ENCODE results near the gene TASOR. TPM values are rescaled to one million over a fixed set of nuclear protein-coding genes. Genes with fewer than 3 reads are reported as not detected.
"Not testable (repeated sequence)": the region's sequence is repeated elsewhere in the genome, so short reads cannot be mapped to it uniquely, and the experiment has no call there.

TASOR gene
- total RNA-seq, 1 experiment from 2014 or later, result 39.6 TPM

DNA sequence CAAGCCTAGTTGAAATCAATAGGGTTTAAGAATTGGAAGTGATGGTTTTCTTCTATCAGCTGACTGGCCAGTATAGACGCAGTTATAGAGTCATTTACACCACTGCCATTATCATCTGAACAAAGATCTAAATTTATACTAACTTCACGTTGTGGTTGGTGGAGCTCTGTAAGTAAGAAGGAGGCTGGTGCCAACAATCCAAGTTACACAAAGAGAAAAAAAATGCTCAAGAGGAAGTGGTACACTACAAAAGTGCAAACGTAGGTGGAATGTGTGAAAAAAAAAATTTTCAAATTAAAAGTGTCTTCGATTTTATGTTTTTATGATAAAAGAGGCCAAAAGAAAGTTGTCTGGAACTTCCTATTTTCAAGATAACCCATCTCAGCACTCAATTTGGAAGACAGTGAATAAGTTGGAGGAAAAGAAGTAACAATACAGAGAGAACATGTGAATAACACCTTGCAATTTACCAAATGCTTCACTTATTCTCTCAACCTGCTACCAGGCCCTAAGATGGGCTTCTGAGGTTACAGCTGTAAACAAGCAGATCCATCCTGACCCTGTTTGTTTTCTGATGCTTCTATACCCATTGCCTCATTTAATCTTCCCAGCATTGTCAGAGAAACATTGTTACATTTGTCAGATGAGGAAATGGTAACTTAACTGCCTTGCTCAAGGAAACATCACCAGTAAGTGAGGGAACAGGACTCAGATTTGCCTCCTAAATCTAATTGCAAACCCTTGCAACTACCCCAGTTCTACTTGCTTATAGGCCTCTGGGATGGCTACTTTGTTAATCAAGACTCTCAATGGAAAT lies 12.0 kb upstream of the TASOR start:
- no peak overlapping the region for H3K4me3 ChIP-seq (ENCODE audit: insufficient read depth, low read depth, low read length)
- DNase-seq, result no peak
- H3K27me3 ChIP-seq (ENCODE audit: control insufficient read depth, insufficient read depth, low read length), result no peaks in the 10 kb centered on the region
- no peaks in the 10 kb centered on the region for H3K36me3 ChIP-seq (replicated peaks; ENCODE audit: control insufficient read depth, insufficient read depth, low read length)

DNA sequence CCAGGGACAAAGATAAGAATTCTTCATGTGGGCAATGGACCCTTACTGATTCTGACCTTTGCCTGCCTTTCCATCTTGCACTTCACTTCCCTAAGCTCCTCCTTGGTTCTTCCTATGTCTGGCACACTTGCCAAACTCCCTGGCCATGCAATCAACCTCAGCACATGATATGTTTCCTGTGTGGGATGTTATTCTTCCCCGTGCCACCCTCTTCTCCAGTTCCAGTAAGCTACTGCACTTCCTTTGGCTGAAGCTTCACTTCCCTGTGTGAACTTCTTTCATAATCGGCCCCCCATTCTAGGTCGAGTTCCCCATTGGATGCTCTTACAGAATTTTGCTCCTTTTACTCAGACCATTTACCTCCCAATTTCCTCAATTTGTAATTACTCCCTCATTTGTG lies 10.7 kb upstream of the TASOR start:
- no peak overlapping the region for H3K4me3 ChIP-seq (ENCODE audit: insufficient read depth, low read depth, low read length)
- no peak for DNase-seq
- H3K36me3 ChIP-seq (replicated peaks; ENCODE audit: control insufficient read depth, insufficient read depth, low read length), result no peaks in the 10 kb centered on the region
- no peaks in the 10 kb centered on the region for H3K27me3 ChIP-seq (ENCODE audit: control insufficient read depth, insufficient read depth, low read length)

DNA sequence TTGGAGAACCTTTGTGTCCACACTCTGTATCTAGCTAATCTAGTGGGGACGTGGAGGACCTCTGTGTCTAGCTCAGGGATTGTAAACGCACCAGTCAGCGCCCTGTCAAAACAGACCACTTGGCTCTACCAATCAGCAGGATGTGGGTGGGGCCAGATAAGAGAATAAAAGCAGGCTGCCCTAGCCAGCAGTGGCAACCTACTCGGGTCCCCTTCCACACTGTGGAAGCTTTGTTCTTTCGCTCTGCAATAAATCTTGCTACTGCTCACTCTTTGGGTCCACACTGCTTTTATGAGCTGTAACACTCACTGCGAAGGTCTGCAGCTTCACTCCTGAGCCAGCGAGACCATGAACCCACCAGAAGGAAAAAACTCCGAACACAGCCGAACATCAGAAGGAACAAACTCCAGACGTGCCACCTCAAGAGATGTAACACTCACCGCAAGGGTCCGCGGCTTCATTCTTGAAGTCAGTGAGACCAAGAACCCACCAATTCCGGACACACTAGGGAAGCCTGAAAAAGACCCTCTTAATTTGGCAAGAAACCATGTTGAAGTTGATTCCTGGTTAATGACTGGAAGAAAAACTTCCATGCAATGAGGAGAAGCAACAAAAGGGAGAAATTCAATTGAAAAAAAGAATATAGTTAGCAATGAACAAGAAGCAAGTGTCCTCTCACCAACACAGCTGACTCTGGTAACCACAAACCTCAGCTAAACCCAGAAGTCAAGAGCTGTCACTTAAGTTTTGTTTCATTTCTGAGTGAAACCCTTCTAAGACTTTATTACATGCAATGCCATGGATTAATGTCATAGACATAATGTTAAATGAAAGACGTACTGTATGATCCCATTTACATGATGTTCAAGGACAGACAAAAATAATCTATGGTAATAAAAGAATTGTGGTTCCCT lies 9.7 kb upstream of the TASOR start:
- DNase-seq; H3K36me3 ChIP-seq (replicated peaks; ENCODE audit: control insufficient read depth, insufficient read depth, low read length); H3K27me3 ChIP-seq (ENCODE audit: control insufficient read depth, insufficient read depth, low read length); H3K4me3 ChIP-seq (ENCODE audit: insufficient read depth, low read depth, low read length): not testable (repeated sequence)

DNA sequence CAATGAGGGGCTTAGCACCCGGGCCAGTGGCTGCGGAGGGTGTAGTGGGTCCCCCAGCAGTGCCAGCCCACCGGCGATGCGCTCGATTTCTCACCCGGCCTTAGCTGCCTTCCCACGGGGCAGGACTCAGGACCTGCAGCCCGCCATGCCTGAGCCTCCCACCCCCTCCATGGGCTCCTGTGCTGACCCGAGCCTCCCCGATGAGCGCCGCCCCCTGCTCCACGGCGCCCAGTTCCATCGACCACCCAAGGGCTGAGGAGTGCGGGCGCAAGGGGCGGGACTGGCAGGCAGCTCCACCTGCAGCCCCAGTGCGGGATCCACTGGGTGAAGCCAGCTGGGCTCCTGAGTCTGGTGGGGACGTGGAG lies 8.9 kb upstream of the TASOR start:
- not testable (repeated sequence) for DNase-seq; H3K4me3 ChIP-seq (ENCODE audit: insufficient read depth, low read depth, low read length); H3K36me3 ChIP-seq (replicated peaks; ENCODE audit: control insufficient read depth, insufficient read depth, low read length); H3K27me3 ChIP-seq (ENCODE audit: control insufficient read depth, insufficient read depth, low read length)

- DNase-seq, result no peak
- Histone ChIP-seq H3K4me3 (ENCODE audit: insufficient read depth, low read depth, low read length) (no peak overlapping the region), H3K36me3 (replicated peaks; ENCODE audit: control insufficient read depth, insufficient read depth, low read length) (no peaks in the 10 kb centered on the region), H3K27me3 (ENCODE audit: control insufficient read depth, insufficient read depth, low read length) (no peaks in the 10 kb centered on the region)
Measured at GRCh38 chr3:56691165-56692000, 8.3 kb upstream of the TASOR start.

GRCh38 chr3:56689303-56689702 lies 6.2 kb upstream of the TASOR start:
- DNase-seq, result no peak
- H3K36me3 ChIP-seq (replicated peaks; ENCODE audit: control insufficient read depth, insufficient read depth, low read length), result no peaks in the 10 kb centered on the region
- peaks cover 1% of the 10 kb centered on the region; the same call in 1 of the 2 replicates for H3K27me3 ChIP-seq (ENCODE audit: control insufficient read depth, insufficient read depth, low read length)
- H3K4me3 ChIP-seq (ENCODE audit: insufficient read depth, low read depth, low read length), result no peak overlapping the region

GRCh38 chr3:56688191-56688590 lies 5.1 kb upstream of the TASOR start:
- no peak overlapping the region for H3K4me3 ChIP-seq (ENCODE audit: insufficient read depth, low read depth, low read length)
- peaks cover 7% of the 10 kb centered on the region; the same call in 1 of the 2 replicates for H3K27me3 ChIP-seq (ENCODE audit: control insufficient read depth, insufficient read depth, low read length)
- H3K36me3 ChIP-seq (replicated peaks; ENCODE audit: control insufficient read depth, insufficient read depth, low read length), result no peaks in the 10 kb centered on the region
- no peak for DNase-seq

DNA sequence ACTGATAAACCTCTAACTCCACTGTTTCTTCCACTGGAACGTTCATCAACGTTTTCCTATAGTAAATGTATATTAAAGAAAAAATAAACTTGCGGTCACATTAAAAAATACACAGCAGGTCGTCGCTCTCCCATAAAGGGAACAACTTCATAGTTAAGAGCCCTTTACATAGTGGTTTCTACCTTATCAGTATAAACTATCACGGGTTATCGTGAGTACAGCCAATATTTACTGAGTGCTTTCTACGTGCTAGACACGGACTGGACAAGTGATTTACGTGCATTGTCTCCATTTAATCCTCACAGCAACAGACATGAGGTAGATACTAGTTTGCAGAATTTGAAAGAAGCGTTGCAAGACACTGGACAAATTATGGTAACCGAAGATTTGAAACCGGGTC lies 964 bp upstream of the TASOR start:
- no peaks in the 10 kb centered on the region for H3K36me3 ChIP-seq (replicated peaks; ENCODE audit: control insufficient read depth, insufficient read depth, low read length)

GRCh38 chr3:56682462-56683121 lies 473 bp downstream of the TASOR start:
- H3K36me3 ChIP-seq (replicated peaks; ENCODE audit: control insufficient read depth, insufficient read depth, low read length), result no peaks in the 10 kb centered on the region
- peak overlapping the region; percentile 83 for H3K4me3 ChIP-seq (ENCODE audit: insufficient read depth, low read depth, low read length)
- peaks cover 7% of the 10 kb centered on the region; the same call in 1 of the 2 replicates for H3K27me3 ChIP-seq (ENCODE audit: control insufficient read depth, insufficient read depth, low read length)
- no peak for DNase-seq

More for the DNA sequence above, 964 bp upstream of the TASOR start:
- DNase-seq, result no peak
- Histone ChIP-seq H3K27me3 (ENCODE audit: control insufficient read depth, insufficient read depth, low read length) (peaks cover 7% of the 10 kb centered on the region; the same call in 1 of the 2 replicates), H3K4me3 (ENCODE audit: insufficient read depth, low read depth, low read length) (no peak overlapping the region)

GRCh38 chr3:56681984-56682461 lies 1.0 kb downstream of the TASOR start:
- Histone ChIP-seq H3K27me3 (ENCODE audit: control insufficient read depth, insufficient read depth, low read length) (peaks cover 7% of the 10 kb centered on the region; the same call in 1 of the 2 replicates), H3K4me3 (ENCODE audit: insufficient read depth, low read depth, low read length) (peak overlapping the region; percentile 83), H3K36me3 (replicated peaks; ENCODE audit: control insufficient read depth, insufficient read depth, low read length) (no peaks in the 10 kb centered on the region)
- DNase-seq, result peak; percentile 81

DNA sequence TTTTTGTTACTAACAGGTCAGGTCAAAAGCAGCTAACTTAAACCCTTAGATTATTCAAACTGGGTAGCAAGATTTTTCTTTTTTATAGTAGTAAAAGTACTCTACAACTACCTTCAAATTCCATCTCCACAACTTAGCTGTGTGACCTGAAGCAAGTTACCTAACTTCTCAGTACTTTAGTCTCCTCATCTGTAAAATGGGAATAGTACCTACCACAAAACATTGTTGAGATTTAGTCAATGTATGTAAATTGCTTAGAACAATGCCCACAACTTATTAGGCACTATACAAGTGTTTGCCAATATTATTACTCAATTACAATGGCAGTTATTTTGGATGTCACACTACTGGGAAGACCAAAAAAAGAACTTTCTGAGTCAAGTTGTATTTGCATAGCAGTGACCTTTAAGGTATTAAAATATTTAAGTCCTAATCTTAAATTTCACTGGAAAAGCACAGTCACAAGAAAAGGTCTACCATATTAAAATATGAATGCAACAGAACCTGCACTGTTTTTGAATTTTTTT lies 2.9 kb downstream of the TASOR start:
- H3K36me3 ChIP-seq (replicated peaks; ENCODE audit: control insufficient read depth, insufficient read depth, low read length), result no peaks in the 10 kb centered on the region
- H3K27me3 ChIP-seq (ENCODE audit: control insufficient read depth, insufficient read depth, low read length), result peaks cover 7% of the 10 kb centered on the region; the same call in 1 of the 2 replicates
- H3K4me3 ChIP-seq (ENCODE audit: insufficient read depth, low read depth, low read length), result no peak overlapping the region
- DNase-seq, result no peak

- no peaks in the 10 kb centered on the region for H3K27me3 ChIP-seq (ENCODE audit: control insufficient read depth, insufficient read depth, low read length)
- no peak overlapping the region for H3K4me3 ChIP-seq (ENCODE audit: insufficient read depth, low read depth, low read length)
- no peak for DNase-seq
- H3K36me3 ChIP-seq (replicated peaks; ENCODE audit: control insufficient read depth, insufficient read depth, low read length), result no peaks in the 10 kb centered on the region; the same call in 1 of the 2 replicates
Measured at GRCh38 chr3:56677286-56677685, 5.8 kb downstream of the TASOR start.

GRCh38 chr3:56673781-56674457 lies 9.1 kb downstream of the TASOR start:
- Histone ChIP-seq H3K36me3 (replicated peaks; ENCODE audit: control insufficient read depth, insufficient read depth, low read length) (no peaks in the 10 kb centered on the region; the same call in none of the 2 replicates), H3K4me3 (ENCODE audit: insufficient read depth, low read depth, low read length) (no peak overlapping the region), H3K27me3 (ENCODE audit: control insufficient read depth, insufficient read depth, low read length) (no peaks in the 10 kb centered on the region)
- no peak for DNase-seq

Data from H7 (cell line).